A549 (cell line): ENCODE data around the gene SOX4.

Experiments
- BHLHE40 ChIP-seq: IDR thresholded peaks from 2 replicates; pipeline ENCODE4 v1.6.1; 2012; ENCODE audit warnings: low read depth, low read length, inconsistent platforms
- CEBPB ChIP-seq, 2 experiments: fragments of >200 bp in 1 of 2; sonication (Bioruptor Twin) in 1 of 2; formaldehyde crosslinking in 1 of 2; IDR thresholded peaks; 2 replicates each; pipeline ENCODE4 v1.6.1; 2012 to 2016
- FOSB ChIP-seq: fragments of 250-450 bp; sonication (Bioruptor Pico); IDR thresholded peaks from 2 replicates; pipeline ENCODE4 v1.5.0; 2020; ENCODE audit warnings: mild to moderate bottlenecking, moderate library complexity
- JUN ChIP-seq, 2 experiments: fragments of >200 bp; sonication (Bioruptor Twin); formaldehyde crosslinking; IDR thresholded peaks; 2 replicates in 1 of 2; 3 replicates in 1 of 2; pipeline ENCODE4 v1.6.1; 2016 to 2017
- KDM5A ChIP-seq: fragments of 200-600 bp; sonication (generic); IDR thresholded peaks from 2 replicates; pipeline ENCODE4 v1.6.1; 2016; ENCODE audit warnings: antibody characterized with exemption, mild to moderate bottlenecking
- MAFK ChIP-seq: fragments of 450-650 bp; IDR thresholded peaks from 2 replicates; pipeline ENCODE4 v1.6.1; 2014; ENCODE audit not compliant: partially characterized antibody
- POLR2AphosphoS2 ChIP-seq: conservative IDR thresholded peaks from 2 replicates; pipeline ENCODE4 v1.6.1; 2012; ENCODE audit warnings: low read length, improper control_type of control experiment, inconsistent platforms
- RFX5 ChIP-seq: fragments of 450-650 bp; IDR thresholded peaks from 2 replicates; pipeline ENCODE4 v1.7.1; 2014; ENCODE audit warnings: antibody characterized with exemption, mild to moderate bottlenecking, moderate library complexity
- TFCP2L1 ChIP-seq: fragments of 250-450 bp; sonication (Bioruptor Pico); IDR thresholded peaks from 2 replicates; pipeline ENCODE4 v1.5.0; 2021; ENCODE audit warnings: mild to moderate bottlenecking
- TF ChIP-seq, protein P1 (sequence below): fragments of >200 bp; sonication (Bioruptor Twin); formaldehyde crosslinking; IDR thresholded peaks from 3 replicates; pipeline ENCODE4 v1.5.1; 2016

DNA sequence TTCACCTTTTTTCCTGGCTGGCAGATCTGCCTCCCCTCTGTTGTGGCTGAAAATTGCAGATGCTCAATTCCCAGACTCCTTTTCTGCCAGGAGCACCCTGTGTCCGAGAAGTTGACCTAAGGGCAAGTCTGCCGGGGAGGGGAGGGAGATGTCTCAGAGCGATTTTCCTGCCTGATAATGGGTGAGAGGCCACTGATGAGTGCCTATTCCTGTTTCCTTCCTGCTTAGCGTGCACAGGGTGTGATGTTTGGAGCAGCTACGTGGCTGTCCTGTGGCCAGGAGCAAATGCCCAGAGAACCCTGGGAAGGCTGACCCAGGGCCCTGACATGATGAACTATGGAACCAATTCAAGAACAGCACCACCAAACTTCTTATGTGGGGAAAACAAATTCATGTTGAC, 22.5 kb downstream of the SOX4 start:
- TF ChIP-seq RFX5 (no peak), FOSB (CRISPR knock-in tag) (no peak), KDM5A (no peak), CEBPB (IDR thresholded peaks at IDR 0.05) (no peak), JUN (IDR thresholded peaks at IDR 0.05) (no peak), TFCP2L1 (CRISPR knock-in tag) (no peak), BHLHE40 (no peak), MAFK (no peak), POLR2AphosphoS2 (no peak)
- TF ChIP-seq, protein P1, sequence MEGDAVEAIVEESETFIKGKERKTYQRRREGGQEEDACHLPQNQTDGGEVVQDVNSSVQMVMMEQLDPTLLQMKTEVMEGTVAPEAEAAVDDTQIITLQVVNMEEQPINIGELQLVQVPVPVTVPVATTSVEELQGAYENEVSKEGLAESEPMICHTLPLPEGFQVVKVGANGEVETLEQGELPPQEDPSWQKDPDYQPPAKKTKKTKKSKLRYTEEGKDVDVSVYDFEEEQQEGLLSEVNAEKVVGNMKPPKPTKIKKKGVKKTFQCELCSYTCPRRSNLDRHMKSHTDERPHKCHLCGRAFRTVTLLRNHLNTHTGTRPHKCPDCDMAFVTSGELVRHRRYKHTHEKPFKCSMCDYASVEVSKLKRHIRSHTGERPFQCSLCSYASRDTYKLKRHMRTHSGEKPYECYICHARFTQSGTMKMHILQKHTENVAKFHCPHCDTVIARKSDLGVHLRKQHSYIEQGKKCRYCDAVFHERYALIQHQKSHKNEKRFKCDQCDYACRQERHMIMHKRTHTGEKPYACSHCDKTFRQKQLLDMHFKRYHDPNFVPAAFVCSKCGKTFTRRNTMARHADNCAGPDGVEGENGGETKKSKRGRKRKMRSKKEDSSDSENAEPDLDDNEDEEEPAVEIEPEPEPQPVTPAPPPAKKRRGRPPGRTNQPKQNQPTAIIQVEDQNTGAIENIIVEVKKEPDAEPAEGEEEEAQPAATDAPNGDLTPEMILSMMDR: no peak
